Measurements from ENCODE around the gene TM9SF4.
"Not testable (repeated sequence)": the region's sequence is repeated elsewhere in the genome, so short reads cannot be mapped to it uniquely, and the experiment has no call there.

Gene TM9SF4

DNA sequence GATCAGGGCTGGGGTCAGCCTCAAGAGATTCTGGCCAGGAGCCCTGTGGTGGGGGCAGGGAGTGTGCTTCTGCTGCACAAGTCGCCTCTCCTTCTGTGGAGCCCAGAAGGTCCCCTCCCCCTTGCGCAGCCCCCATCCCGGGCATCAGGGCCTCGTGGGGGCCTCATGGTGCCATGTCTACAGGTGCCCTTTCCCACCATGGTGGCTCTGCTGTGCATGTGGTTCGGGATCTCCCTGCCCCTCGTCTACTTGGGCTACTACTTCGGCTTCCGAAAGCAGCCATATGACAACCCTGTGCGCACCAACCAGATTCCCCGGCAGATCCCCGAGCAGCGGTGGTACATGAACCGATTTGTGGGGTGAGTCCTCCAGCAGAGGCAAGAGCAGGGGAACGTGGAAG lies 48.1 kb downstream of the TM9SF4 start:
- no peak for DNase-seq (ENCODE audit: low spot score)

- no peak for DNase-seq (ENCODE audit: low spot score)
Measured at GRCh38 chr20:32158351-32158750, 48.8 kb downstream of the TM9SF4 start.

- DNase-seq (ENCODE audit: low spot score): no peak
Measured at GRCh38 chr20:32158943-32159660, 49.6 kb downstream of the TM9SF4 start.

- no peak for DNase-seq (ENCODE audit: low spot score)
Measured at GRCh38 chr20:32159766-32160221, 50.3 kb downstream of the TM9SF4 start.

GRCh38 chr20:32160341-32160740 lies 50.8 kb downstream of the TM9SF4 start:
- no peak for DNase-seq (ENCODE audit: low spot score)

DNA sequence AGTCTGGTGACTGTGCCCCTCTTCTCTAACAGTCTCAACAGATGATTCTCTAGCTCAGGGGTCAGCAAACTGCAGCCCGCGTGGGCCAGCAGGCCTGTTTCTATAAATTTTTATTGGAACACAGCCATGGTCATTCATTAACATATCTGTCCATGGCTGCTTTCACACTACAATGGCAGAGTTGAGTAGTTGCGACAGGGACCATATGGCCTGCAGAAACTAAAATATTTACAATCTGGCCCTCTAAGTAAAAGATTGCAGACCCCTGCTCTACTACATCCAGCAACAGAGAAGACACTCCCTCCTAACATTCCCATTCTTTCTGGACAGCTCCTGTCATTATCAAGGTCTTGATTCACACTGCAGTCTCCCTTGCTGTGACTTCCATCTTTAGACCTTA lies 52.8 kb downstream of the TM9SF4 start:
- DNase-seq (ENCODE audit: low spot score): no peak

- no peak for DNase-seq (ENCODE audit: low spot score)
Measured at GRCh38 chr20:32163951-32164350, 54.4 kb downstream of the TM9SF4 start.

DNA sequence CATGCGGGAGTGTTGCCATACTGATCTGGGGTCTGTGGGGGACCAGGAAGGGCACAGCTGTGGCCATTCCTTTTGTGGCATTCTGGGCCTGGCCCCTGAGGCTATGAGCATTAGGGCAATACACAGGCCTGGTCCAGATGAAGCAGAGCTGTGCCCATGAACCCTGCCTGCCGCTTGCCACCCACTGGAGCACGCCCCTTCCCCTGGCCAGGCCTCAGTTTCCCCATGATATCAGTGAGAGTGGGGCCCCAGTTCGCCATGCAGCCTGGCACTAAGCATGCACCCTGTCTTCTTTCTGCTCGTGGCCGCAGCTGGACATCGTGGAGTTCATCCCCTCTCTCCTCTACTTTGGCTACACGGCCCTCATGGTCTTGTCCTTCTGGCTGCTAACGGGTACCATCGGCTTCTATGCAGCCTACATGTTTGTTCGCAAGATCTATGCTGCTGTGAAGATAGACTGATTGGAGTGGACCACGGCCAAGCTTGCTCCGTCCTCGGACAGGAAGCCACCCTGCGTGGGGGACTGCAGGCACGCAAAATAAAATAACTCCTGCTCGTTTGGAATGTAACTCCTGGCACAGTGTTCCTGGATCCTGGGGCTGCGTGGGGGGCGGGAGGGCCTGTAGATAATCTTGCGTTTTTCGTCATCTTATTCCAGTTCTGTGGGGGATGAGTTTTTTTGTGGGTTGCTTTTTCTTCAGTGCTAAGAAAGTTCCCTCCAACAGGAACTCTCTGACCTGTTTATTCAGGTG lies 55.6 kb downstream of the TM9SF4 start:
- DNase-seq (ENCODE audit: low spot score): no peak

DNA sequence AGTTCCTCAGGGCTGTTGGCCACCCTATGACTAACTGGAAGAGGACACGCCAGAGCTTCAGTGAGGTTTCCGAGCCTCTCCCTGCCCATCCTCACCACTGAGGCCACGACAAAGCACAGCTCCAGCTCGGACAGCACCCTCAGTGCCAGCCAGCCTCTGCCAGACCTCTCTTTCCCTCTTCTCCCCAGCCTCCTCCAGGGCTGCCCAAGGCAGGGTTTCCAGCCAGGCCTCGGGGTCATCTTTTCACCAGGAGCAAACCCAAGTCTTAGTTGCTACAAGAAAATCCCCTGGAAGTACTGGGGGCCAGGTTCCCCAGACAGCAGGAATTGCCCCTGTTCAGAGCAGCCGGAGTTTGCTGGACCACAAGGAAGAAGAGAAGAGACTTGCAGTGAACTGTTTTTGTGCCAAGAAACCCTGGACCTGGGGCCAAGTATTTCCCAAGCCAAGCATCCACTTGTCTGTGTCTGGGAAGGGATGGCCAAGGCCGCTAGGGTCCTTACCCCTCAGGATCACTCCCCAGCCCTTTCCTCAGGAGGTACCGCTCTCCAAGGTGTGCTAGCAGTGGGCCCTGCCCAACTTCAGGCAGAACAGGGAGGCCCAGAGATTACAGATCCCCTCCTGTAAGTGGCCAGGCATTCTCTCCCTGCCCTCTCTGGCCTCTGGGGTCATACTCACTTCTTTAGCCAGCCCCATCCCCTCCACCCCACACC lies 56.5 kb downstream of the TM9SF4 start:
- no peak for DNase-seq (ENCODE audit: low spot score)

DNA sequence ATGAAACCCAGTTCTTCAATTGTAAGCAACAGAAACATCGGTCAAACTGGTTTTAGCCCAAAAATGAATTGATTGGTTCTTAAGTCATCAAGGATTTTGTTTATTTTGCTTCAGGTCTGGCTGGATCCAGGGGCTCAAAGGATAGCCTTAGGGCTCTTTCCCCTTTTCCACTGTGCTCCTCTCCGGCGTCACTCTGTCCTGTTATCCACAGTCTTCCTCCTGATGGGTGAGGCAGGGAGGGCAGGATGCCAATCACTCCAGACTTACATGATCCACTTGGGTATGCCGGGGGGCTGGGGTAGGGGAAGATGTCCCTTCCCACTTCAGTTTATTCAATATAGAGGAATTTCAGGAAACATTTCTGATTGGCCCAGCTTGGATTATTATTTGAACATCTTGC lies 58.0 kb downstream of the TM9SF4 start:
- no peak for DNase-seq (ENCODE audit: low spot score)

- no peak for DNase-seq (ENCODE audit: low spot score)
Measured at GRCh38 chr20:32168184-32168910, 58.8 kb downstream of the TM9SF4 start.

GRCh38 chr20:32177696-32178095 lies 68.2 kb downstream of the TM9SF4 start:
- not testable (repeated sequence) for DNase-seq (ENCODE audit: low spot score)

DNA sequence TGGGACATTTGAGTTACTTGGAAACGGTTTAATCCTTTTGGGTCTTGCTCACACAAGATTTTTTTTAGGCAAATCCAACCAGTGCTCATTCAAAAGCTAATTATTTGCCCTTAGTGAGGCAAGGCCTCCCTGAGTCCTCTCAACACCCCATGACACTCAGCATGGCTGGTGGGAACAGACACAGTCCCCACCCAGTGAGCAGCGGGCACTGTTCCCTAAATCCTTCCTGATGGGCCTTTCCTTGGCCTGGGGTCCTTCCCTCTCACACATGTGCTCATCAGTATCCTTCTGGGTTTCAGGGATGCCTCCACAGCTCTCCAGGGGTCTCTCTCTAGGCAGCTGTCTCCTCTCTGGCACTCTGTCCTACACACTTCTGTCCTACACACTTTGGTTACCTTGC lies 70.0 kb downstream of the TM9SF4 start:
- DNase-seq (ENCODE audit: low spot score): no peak

DNA sequence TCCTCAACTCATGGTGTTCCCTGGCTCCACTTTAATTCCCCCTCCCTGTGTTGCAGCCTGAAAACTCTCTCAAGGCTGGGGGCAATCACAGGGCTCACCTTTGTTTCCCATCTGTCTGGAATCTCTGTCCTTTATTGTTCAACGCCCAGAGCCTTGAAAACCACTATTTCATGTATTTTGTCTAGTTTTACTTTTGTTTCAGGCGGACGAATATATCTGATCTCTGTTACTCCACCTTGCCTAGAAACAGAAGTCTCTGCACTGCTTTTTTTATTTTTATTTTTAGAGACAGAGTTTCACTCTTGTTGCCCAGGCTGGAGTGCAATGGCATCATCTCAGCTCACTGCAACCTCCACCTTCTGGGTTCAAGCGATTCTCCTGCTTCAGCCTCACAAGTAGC lies 70.4 kb downstream of the TM9SF4 start:
- no peak for DNase-seq (ENCODE audit: low spot score)

DNA sequence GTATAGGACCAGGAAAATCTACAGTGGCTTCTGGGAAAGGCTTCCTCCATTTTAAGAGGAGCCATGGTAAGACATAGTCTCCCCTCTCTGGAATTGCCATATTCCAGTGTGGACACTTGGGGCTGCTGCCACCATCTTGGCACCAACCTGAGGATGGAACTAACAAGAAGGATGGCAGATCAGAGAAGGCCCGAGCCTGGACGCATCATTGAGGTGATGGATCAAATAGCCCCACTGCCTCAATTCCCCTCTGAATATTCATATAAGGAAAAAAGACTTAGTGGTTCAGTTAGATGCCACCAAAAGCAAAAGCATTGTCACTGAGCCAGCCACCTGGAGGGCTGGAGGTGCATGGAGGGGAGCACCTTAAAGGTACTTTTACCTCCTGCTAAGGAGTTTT lies 72.1 kb downstream of the TM9SF4 start:
- DNase-seq (ENCODE audit: low spot score): no peak

DNA sequence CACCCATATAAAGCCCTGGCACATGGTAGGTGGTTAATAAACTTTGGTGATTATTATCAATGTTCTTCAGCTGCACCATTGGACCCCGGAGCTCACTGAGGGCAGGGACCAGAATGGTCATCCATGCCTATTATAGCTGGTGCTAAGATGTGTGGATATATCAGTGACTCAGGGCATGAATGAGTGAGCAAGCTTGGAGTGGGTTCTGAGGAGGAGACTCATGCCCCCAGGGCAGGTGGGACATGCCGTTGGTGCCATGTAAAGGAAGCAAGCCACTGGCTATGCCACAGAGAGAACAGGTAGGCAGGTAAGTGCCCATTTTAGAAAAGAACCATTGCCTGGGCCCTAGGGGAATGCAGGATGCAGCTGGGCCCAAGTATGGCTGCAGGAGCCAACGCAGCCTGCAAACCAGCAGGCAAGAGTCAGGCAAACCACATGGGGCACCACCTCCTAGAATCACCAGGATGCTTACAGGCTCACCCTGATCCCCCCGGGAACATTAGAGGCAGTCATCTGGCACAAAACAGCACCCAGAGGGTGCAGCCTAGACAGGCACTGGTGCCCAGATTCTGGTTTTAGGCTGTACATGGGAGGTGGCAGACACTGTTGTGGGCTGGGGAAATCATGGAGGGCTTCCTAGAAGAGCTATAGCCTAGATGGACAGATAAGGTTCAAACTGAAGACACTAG lies 74.6 kb downstream of the TM9SF4 start:
- DNase-seq (ENCODE audit: low spot score): no peak

DNA sequence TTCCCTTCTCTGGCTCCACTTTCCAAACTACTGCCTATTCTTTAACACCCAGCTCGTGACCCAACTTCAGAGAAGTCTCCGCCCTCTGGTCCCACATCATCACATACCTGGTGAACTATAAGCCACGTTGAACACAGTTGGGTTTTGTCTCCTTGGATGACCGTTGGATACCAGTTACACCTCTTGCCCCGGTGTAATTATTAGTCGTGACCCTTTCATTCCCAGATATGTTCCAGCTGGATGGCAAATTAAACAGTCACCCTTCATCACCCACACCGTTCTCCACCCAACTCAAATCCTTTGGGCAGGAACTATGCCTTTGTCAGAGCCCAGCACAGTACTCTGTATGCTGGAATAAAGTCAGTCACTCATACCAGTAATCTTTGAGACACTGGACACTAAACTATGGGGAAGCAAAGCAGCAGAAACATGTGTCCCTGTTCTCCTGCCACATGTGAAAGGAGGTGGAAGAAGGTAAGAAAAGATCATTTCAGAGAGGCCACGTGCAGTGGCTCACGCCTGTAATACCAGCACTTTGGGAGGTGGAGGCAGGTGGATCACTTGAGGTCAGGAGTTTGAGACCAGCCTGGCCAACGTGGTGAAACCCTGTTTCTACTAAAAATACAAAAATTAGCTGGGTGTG lies 75.6 kb downstream of the TM9SF4 start:
- no peak for DNase-seq (ENCODE audit: low spot score)

- DNase-seq (ENCODE audit: low spot score): no peak
Measured at GRCh38 chr20:32186506-32186905, 77.0 kb downstream of the TM9SF4 start.

GRCh38 chr20:32188376-32189122 lies 79.0 kb downstream of the TM9SF4 start:
- DNase-seq (ENCODE audit: low spot score): no peak

DNA sequence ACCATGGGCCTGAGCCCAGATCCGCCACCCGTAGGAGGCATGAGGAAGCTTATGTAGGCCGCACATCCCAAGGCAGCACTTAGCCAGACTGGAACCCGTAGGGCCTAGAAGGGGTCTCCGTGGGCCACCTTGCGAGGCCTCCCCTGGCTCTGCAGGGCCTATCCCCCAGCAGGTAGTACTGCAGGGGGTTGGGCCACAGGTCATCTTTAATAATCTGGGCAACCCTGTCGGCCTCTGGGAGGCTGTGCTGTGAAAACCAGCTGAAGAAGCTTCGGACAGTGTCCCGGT lies 79.6 kb downstream of the TM9SF4 start:
- DNase-seq (ENCODE audit: low spot score): no peak
